ENCODE results near the gene PON2. TPM values are rescaled to one million over a fixed set of nuclear protein-coding genes. Genes with fewer than 3 reads are reported as not detected.

PON2 gene
- total and polyA plus RNA-seq, 10 of the 15 experiments (the other 5 are each of a cell fraction or from before 2014, with no cell fraction given): 22.9 to 127 (median 46.1) TPM

Other genes with a start within 250 kb of the PON2 start
- gene PON1, start 110.5 kb downstream of the PON2 start, total RNA-seq (2014; rRNA removed): not detected in 2 replicates
- gene PON1, start 110.5 kb downstream of the PON2 start, total RNA-seq (2014; rRNA removed; fragmentation: Illumina TruSeq; extraction: Trizol): not detected in 2 replicates
- 0.26 and 0.40 TPM in 2 replicates for gene PON1, start 110.5 kb downstream of the PON2 start, total RNA-seq (2021)
- gene PON1, start 110.5 kb downstream of the PON2 start, polyA plus RNA-seq (2011; rRNA removed): 0.14 and 0.62 TPM in 2 replicates
- gene PON1, start 110.5 kb downstream of the PON2 start, polyA plus RNA-seq (2014; fragmentation: Illumina TruSeq; extraction: Trizol): 0.24 TPM in 1 of 2 replicates, not detected in the other
- under 1 TPM; 0.10 to 0.22 TPM for gene PON1, start 110.5 kb downstream of the PON2 start, polyA plus RNA-seq (2014; fragmentation: Nextera tagmentation; extraction: Ambion mirVana)
- gene PON1, start 110.5 kb downstream of the PON2 start, polyA plus RNA-seq (2014; rRNA removed): 0.26 TPM in 1 of 2 replicates, not detected in the other
- not detected for gene PON1, start 110.5 kb downstream of the PON2 start, polyA plus RNA-seq (2016; fragmentation: Nextera tagmentation; extraction: Ambion mirVana)
- gene PON3, start 38.7 kb downstream of the PON2 start, total RNA-seq (2014; rRNA removed): 0.45 and 0.71 TPM in 2 replicates
- 0.76 and 1.0 TPM in 2 replicates for gene PON3, start 38.7 kb downstream of the PON2 start, total RNA-seq (2014; rRNA removed; fragmentation: Illumina TruSeq; extraction: Trizol)
- 0.64 and 0.69 TPM in 2 replicates for gene PON3, start 38.7 kb downstream of the PON2 start, total RNA-seq (2021)
- gene PON3, start 38.7 kb downstream of the PON2 start, polyA plus RNA-seq (2011; rRNA removed): 1.7 and 2.0 TPM in 2 replicates
- gene PON3, start 38.7 kb downstream of the PON2 start, polyA plus RNA-seq (2014; fragmentation: Illumina TruSeq; extraction: Trizol): 0.29 and 0.78 TPM in 2 replicates
- gene PON3, start 38.7 kb downstream of the PON2 start, polyA plus RNA-seq (2014; fragmentation: Nextera tagmentation; extraction: Ambion mirVana): 1 to 10 TPM; 1.4 to 2.0 TPM
- 0.69 and 0.78 TPM in 2 replicates for gene PON3, start 38.7 kb downstream of the PON2 start, polyA plus RNA-seq (2014; rRNA removed)
- 1 to 10 TPM; 1.0 to 1.4 TPM for gene PON3, start 38.7 kb downstream of the PON2 start, polyA plus RNA-seq (2016; fragmentation: Nextera tagmentation; extraction: Ambion mirVana)
- not detected in 2 replicates for gene ASB4, start 50.9 kb upstream of the PON2 start, total RNA-seq (2014; rRNA removed)
- not detected in 2 replicates for gene ASB4, start 50.9 kb upstream of the PON2 start, total RNA-seq (2014; rRNA removed; fragmentation: Illumina TruSeq; extraction: Trizol)
- 0.08 TPM in 1 of 2 replicates, not detected in the other for gene ASB4, start 50.9 kb upstream of the PON2 start, total RNA-seq (2021)
- 1.1 and 1.3 TPM in 2 replicates for gene ASB4, start 50.9 kb upstream of the PON2 start, polyA plus RNA-seq (2011; rRNA removed)
- not detected in 2 replicates for gene ASB4, start 50.9 kb upstream of the PON2 start, polyA plus RNA-seq (2014; fragmentation: Illumina TruSeq; extraction: Trizol)
- gene ASB4, start 50.9 kb upstream of the PON2 start, polyA plus RNA-seq (2014; fragmentation: Nextera tagmentation; extraction: Ambion mirVana): not detected
- gene ASB4, start 50.9 kb upstream of the PON2 start, polyA plus RNA-seq (2014; rRNA removed): 0.12 TPM in 1 of 2 replicates, not detected in the other
- not detected for gene ASB4, start 50.9 kb upstream of the PON2 start, polyA plus RNA-seq (2016; fragmentation: Nextera tagmentation; extraction: Ambion mirVana)
- not detected in 2 replicates for gene PDK4, start 161.5 kb upstream of the PON2 start, total RNA-seq (2014; rRNA removed)
- gene PDK4, start 161.5 kb upstream of the PON2 start, total RNA-seq (2014; rRNA removed; fragmentation: Illumina TruSeq; extraction: Trizol): not detected in 2 replicates
- 0.21 and 0.46 TPM in 2 replicates for gene PDK4, start 161.5 kb upstream of the PON2 start, total RNA-seq (2021)
- gene PDK4, start 161.5 kb upstream of the PON2 start, polyA plus RNA-seq (2011; rRNA removed): 0.03 and 0.10 TPM in 2 replicates
- not detected in 2 replicates for gene PDK4, start 161.5 kb upstream of the PON2 start, polyA plus RNA-seq (2014; fragmentation: Illumina TruSeq; extraction: Trizol)
- gene PDK4, start 161.5 kb upstream of the PON2 start, polyA plus RNA-seq (2014; fragmentation: Nextera tagmentation; extraction: Ambion mirVana): not detected
- not detected in 2 replicates for gene PDK4, start 161.5 kb upstream of the PON2 start, polyA plus RNA-seq (2014; rRNA removed)
- gene PDK4, start 161.5 kb upstream of the PON2 start, polyA plus RNA-seq (2016; fragmentation: Nextera tagmentation; extraction: Ambion mirVana): not detected